ENCODE data around the gene MT1H. TPM values are rescaled to one million over a fixed set of nuclear protein-coding genes. Genes with fewer than 3 reads are reported as not detected.
A peak's percentile ranks its signal among the peaks of the same experiment; 100 is the strongest.

MT1H gene
- total and polyA plus RNA-seq, 2 of the 13 experiments (the other 11 are each of a cell fraction or from before 2014, with no cell fraction given) = 0.60 TPM; not detected in 1

DNA sequence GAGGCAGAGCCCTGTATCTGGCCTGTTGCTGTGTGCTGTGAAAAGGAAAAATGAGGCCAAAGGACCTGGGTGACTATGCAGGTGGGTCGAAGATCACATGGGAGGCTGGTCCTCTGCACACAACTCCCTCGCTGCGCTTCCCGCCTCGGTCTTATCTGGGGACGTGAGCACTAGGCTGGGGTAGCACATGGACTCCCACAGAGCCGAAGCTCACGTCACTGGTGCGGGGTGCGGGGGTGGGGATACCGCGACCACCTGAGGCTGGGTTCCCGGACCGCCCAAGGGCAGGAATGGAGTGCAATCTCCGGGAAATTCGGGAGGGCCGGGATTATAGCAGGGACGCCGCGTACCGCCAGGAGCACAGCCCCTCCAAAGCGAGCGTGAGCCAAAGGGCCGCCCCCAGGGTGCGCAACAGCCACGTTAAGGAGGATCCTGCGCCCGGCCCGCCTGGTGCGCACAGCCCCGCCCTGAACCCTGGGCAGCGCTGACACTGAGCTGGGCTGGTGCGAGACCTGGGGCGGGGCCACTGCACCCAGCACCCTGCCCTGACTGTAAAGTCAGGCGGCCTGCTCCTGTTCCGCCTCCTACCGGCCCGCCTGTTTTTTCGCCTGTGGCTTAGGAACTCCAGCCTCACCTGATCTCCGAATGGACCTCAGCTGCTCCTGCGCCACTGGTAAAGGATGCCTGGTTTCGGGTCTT, 26.4 kb upstream of the MT1H start (continued):
- TF ChIP-seq, protein P1, sequence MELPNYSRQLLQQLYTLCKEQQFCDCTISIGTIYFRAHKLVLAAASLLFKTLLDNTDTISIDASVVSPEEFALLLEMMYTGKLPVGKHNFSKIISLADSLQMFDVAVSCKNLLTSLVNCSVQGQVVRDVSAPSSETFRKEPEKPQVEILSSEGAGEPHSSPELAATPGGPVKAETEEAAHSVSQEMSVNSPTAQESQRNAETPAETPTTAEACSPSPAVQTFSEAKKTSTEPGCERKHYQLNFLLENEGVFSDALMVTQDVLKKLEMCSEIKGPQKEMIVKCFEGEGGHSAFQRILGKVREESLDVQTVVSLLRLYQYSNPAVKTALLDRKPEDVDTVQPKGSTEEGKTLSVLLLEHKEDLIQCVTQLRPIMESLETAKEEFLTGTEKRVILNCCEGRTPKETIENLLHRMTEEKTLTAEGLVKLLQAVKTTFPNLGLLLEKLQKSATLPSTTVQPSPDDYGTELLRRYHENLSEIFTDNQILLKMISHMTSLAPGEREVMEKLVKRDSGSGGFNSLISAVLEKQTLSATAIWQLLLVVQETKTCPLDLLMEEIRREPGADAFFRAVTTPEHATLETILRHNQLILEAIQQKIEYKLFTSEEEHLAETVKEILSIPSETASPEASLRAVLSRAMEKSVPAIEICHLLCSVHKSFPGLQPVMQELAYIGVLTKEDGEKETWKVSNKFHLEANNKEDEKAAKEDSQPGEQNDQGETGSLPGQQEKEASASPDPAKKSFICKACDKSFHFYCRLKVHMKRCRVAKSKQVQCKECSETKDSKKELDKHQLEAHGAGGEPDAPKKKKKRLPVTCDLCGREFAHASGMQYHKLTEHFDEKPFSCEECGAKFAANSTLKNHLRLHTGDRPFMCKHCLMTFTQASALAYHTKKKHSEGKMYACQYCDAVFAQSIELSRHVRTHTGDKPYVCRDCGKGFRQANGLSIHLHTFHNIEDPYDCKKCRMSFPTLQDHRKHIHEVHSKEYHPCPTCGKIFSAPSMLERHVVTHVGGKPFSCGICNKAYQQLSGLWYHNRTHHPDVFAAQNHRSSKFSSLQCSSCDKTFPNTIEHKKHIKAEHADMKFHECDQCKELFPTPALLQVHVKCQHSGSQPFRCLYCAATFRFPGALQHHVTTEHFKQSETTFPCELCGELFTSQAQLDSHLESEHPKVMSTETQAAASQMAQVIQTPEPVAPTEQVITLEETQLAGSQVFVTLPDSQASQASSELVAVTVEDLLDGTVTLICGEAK (IDR thresholded peaks at IDR 0.05) = no peak
- TF ChIP-seq, protein P1 (CRISPR knock-in tag; IDR thresholded peaks at IDR 0.05) = no peak
- TF ChIP-seq ZNF143 (CRISPR knock-in tag; IDR thresholded peaks at IDR 0.05) = no peak
- no peak for TF ChIP-seq ZNF674 (CRISPR knock-in tag; IDR thresholded peaks at IDR 0.05; ENCODE audit: low read depth)
- TF ChIP-seq AKAP8 (CRISPR knock-in tag; IDR thresholded peaks at IDR 0.05) = no peak
- no peak for TF ChIP-seq ZNF335 (CRISPR knock-in tag; IDR thresholded peaks at IDR 0.05)
- TF ChIP-seq ZNF30 (CRISPR knock-in tag; IDR thresholded peaks at IDR 0.05) = no peak
- TF ChIP-seq SMAD1 (CRISPR knock-in tag; IDR thresholded peaks at IDR 0.05; ENCODE audit: borderline replicate concordance, low read depth) = 0 out of 2 replicates have a peak, but pooled peaks have one; percentile 63
- no peak for TF ChIP-seq MIXL1 (CRISPR knock-in tag; IDR thresholded peaks at IDR 0.05)
- TF ChIP-seq REXO4 (CRISPR knock-in tag; IDR thresholded peaks at IDR 0.05; ENCODE audit: borderline replicate concordance) = no peak
- TF ChIP-seq PCBP1 (IDR thresholded peaks at IDR 0.05; ENCODE audit: borderline replicate concordance, low read depth, low read length) = no peak
- no peak for TF ChIP-seq ZNF256 (CRISPR knock-in tag; conservative IDR thresholded peaks at IDR 0.05)
- TF ChIP-seq ZNF776 (CRISPR knock-in tag; IDR thresholded peaks at IDR 0.05) = peak; percentile 38; the same call in 1 of the 2 replicates
- TF ChIP-seq EHMT2 (IDR thresholded peaks at IDR 0.05; ENCODE audit: borderline replicate concordance, low read depth, low read length) = no peak
- no peak for TF ChIP-seq TEAD2 (CRISPR knock-in tag; IDR thresholded peaks at IDR 0.05)
- no peak for TF ChIP-seq KDM4B (CRISPR knock-in tag; IDR thresholded peaks at IDR 0.05)
- no peak; the same call in 1 of the 2 replicates for TF ChIP-seq MYC (CRISPR knock-in tag; IDR thresholded peaks at IDR 0.05; ENCODE audit: borderline replicate concordance)
- TF ChIP-seq NFYC (CRISPR knock-in tag; IDR thresholded peaks at IDR 0.05) = no peak
- no peak for TF ChIP-seq ZNF121 (CRISPR knock-in tag; IDR thresholded peaks at IDR 0.05)
- TF ChIP-seq ZFP36L2 (CRISPR knock-in tag; IDR thresholded peaks at IDR 0.05) = no peak
- TF ChIP-seq, protein P2, sequence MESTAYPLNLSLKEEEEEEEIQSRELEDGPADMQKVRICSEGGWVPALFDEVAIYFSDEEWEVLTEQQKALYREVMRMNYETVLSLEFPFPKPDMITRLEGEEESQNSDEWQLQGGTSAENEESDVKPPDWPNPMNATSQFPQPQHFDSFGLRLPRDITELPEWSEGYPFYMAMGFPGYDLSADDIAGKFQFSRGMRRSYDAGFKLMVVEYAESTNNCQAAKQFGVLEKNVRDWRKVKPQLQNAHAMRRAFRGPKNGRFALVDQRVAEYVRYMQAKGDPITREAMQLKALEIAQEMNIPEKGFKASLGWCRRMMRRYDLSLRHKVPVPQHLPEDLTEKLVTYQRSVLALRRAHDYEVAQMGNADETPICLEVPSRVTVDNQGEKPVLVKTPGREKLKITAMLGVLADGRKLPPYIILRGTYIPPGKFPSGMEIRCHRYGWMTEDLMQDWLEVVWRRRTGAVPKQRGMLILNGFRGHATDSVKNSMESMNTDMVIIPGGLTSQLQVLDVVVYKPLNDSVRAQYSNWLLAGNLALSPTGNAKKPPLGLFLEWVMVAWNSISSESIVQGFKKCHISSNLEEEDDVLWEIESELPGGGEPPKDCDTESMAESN (CRISPR knock-in tag; conservative IDR thresholded peaks at IDR 0.05) = 0 out of 2 replicates have a peak, but pooled peaks have one; percentile 54
- TF ChIP-seq KAT8 (CRISPR knock-in tag; IDR thresholded peaks at IDR 0.05) = no peak

Data from HepG2 (cell line).